Activated gamma-delta T cell treated with Interleukin-2 at 50 U/mL for 16 hours (primary cell): ENCODE results near the gene MCAT.

ENCODE experiments used
- DNase-seq: peaks from one replicate; pipeline ENCODE4 v3.0.0-alpha.2; 2020

Gene MCAT

GRCh38 chr22:43142880-43143562, at the start of gene MCAT:
TSS of gene MCAT (minus strand) at chr22:43143398. CDS start at chr22:43143348, 50 bp downstream.
- DNase-seq, result peak; percentile 72

- no peak for DNase-seq
These were observed 48.6 kb upstream of the MCAT start for GRCh38 chr22:43191831-43192230.

GRCh38 chr22:43188829-43189545, 45.8 kb upstream of the MCAT start:
- no peak for DNase-seq

- DNase-seq, result peak; percentile 95
These were observed 44.2 kb upstream of the MCAT start for GRCh38 chr22:43187171-43188099.

GRCh38 chr22:43186272-43187170, 43.3 kb upstream of the MCAT start, which contains the start of gene TTLL12:
TSS of gene TTLL12 (minus strand) at chr22:43187134. CDS start at chr22:43187069, 65 bp downstream.
- peak; percentile 54 for DNase-seq

GRCh38 chr22:43185860-43186261, 42.7 kb upstream of the MCAT start:
- DNase-seq, result no peak

- DNase-seq, result no peak
These were observed 40.5 kb upstream of the MCAT start for GRCh38 chr22:43183496-43184277.

- DNase-seq, result no peak
These were observed 39.5 kb upstream of the MCAT start for GRCh38 chr22:43182726-43183125.

- no peak for DNase-seq
These were observed 38.9 kb upstream of the MCAT start for GRCh38 chr22:43182118-43182517.

GRCh38 chr22:43181321-43182076, 38.3 kb upstream of the MCAT start:
- no peak for DNase-seq

- no peak for DNase-seq
These were observed 37.5 kb upstream of the MCAT start for GRCh38 chr22:43180670-43181069.

- no peak for DNase-seq
These were observed 36.7 kb upstream of the MCAT start for GRCh38 chr22:43179911-43180195.

- DNase-seq, result no peak
These were observed 36.1 kb upstream of the MCAT start for GRCh38 chr22:43179146-43179910.

GRCh38 chr22:43177479-43177878, 34.3 kb upstream of the MCAT start:
- DNase-seq, result no peak

- no peak for DNase-seq
These were observed 32.9 kb upstream of the MCAT start for GRCh38 chr22:43176090-43176489.

- no peak for DNase-seq
These were observed 31.8 kb upstream of the MCAT start for GRCh38 chr22:43174941-43175531.

- DNase-seq, result no peak
These were observed 30.9 kb upstream of the MCAT start for GRCh38 chr22:43173976-43174720.

- no peak for DNase-seq
These were observed 30.4 kb upstream of the MCAT start for GRCh38 chr22:43173566-43173965.

GRCh38 chr22:43172191-43172590, 29.0 kb upstream of the MCAT start:
- DNase-seq, result no peak
